Stimulated activated CD8-positive, alpha-beta memory T cell treated with anti-CD3 and anti-CD28 coated beads, Interleukin-7, amount 100 ng/mL, for 1 hour (primary cell): ENCODE data around the gene LHX2.

Experiments
- DNase-seq, 2 donors: peaks; one replicate each; pipeline ENCODE4 v3.0.0-alpha.2; 2020; ENCODE audit warnings: low read depth in 2 of 2

The LHX2 gene

DNA sequence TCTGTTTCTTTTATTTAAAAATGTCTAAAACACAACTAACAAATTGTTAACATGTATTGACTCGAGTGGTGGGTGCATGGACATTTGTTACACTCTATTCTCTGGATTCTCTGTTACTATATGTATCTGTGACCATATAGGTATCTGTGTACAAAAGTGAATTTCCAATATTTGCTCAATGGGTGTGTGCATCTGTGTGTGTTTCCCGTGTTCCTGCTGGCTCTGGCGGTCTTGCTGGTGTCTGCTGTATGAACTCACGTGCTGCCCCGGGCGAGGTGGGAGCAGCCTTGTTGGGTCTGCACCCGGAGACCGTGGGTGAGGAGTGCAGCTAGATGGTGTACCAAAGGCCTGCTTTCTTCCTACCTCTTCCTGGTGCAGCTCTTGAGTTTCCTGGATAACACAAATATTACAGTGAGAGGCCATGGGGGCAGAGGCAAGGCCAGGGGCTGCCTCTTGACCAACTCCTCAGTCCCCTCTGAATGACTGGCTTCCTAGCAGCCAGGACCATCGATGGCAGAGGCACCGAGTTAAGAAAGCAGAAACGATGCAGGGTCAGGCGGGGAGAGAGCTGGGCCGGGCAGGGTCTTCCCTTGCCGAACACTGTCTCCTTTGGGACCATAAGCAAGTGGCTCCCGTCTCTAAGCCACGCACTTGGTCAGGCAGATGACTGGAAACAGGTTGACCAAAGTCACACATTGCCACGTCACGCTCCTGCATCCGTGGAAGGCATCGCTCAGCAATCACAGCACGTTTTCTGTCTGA lies 49.5 kb downstream of the LHX2 start:
- DNase-seq = no peak

DNA sequence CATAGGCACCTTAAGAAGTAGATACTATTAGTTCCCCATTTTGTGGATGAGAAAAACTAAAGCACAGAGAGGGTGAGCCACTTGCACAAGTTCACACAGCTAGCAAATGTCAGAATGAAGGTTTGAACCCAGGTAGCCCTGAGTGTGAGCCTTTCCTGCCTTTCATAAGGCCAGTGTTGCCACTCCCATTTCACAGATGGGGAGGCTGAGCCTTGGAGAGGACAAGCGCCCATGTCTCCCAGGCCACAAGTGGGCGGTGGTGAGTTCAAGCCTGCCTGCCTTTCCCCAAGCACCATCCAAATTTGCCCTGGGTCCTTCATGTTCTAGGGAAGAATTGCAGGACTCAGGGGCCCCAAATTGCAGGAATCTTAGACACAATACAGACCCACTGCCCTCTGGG lies 50.6 kb downstream of the LHX2 start:
- DNase-seq = no peak

DNA sequence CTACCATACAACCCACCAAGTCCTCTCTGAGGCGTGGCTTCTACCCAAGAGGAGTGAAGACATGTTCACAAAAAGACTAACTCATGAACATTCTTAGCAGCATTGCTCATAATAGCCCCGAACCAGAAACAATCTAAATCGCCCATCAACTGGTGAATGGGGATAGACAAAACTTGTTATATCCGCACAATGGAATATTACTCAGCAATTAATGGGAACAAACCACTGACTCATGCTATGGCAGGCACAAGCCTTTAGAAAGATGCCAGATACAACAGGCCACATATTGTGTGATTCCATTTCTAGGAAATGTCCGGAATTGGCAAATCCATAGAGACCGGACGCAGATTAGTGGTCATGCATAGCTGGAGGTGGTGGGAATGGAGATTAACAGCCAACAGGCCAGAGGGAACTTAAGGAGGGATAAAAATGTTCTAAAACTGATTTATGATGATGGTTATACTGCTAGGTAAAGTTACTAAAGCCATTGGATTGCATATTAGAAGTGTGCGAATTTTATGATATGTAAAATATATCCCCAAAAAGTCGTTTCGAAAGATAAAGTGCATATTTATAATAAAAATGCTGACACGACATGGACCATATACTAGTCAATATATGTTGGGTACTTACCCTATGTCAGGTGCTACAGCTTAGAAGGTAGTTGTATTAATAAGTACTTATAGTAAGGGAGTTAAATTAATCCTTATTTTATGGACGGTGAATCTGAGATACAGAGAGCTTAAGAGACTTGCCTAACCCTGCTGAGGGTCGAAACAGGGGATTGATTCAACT lies 55.4 kb downstream of the LHX2 start:
- DNase-seq = no peak

DNA sequence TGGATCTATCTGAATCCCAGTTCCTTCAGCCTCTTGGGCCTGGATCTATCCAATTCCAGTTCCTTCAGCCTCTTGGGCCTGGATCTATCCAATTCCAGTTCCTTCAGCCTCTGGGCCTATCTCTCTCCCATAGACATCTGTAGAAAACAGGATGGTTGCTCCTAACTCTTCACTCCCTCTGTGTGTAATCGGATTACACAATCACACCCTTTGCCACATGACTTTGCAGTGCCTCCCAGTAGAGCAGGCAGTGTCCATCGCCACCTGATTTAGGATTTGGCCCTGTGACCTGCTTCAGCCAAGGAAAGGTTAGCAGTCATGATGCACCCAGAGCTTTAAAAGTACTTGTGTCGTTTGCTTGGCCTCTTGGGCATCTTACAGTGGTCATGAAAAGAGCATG lies 56.7 kb downstream of the LHX2 start:
- DNase-seq = no peak

DNA sequence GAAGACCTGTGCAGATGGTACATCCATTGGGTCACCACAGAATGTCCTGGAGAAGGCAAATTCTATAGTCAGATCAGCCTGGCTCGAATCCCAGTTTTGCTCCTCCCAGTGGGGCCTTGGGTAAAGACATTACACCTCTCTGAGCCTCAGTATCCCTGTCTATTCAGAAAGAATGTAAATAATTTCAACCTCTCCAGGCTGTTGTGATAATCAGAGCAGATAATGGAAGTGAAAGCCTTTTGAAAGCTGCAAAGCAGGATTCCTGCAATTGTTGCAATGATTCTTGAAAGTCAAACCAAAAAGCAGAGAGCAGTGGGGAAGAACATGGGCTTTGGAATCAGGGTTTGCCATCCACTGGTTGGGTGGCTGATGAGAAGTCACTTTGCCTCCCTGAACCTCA lies 63.2 kb downstream of the LHX2 start:
- no peak for DNase-seq

DNA sequence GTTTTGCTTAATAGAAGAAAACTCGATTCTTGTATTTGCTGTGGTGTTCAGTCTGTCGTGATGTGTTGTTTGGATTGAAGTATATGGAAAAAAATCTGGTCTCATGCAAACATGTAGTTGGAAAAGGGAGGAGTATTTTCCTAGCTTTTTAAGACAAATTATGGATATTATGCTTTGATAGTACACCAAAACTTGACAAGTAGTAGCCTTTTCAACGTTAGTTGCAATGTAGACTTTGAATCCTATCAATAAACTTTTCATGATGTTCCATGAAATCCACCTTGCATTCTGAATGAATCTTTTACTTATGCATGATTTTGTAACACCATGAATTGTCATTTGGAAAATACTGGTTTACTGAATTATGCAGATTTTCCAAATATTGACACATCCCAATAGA lies 64.2 kb downstream of the LHX2 start:
- DNase-seq = no peak

DNA sequence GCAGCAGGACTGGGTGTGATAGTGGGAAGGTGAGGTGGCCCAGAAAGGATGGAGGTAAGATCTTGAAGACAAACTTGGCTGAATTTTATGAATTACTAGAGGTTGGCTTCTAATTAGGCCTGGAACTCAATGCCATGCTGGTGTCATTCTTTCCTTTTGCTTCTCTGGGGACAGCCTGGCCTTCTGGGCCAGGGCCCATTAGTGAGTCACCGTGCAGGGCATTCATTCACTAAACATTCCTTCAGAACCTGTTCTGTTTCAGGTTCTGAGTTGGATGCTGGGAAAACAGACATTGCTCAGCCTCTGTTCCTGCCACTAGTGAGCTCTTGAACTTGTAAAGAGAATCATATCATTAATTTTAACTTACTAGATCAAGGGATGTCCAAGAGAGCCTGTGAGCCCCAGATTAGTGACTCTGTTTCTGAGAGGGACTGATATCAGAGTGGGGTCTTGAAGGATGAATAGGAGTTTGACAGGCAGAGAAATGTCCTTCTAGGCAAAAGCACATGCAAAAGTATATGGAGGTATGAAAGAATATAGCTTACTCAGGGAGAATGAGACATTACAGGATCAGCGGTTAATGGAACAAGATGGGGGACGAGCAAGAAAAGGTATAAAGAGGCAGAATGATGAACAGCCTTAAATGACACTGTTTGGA lies 66.5 kb downstream of the LHX2 start:
- no peak for DNase-seq

DNA sequence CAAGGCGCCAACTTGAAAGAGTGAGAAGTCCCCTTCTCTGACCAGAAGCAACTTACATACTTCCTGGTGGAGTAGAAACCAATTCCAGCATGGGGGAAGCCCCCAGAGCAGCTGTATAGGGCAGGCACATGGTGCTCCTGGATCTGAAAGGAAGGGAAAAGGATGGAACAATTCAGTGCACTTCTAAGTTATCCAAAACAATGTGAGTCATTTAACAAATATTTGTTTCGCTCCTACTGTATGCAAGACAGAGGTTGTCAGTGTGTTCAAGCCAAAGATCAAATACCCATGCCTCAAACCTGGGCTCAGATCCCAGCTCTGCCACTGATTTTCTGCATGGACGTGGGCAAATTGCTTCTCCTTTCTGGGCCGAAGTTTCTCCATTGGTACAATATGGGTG lies 67.1 kb downstream of the LHX2 start:
- DNase-seq = no peak

DNA sequence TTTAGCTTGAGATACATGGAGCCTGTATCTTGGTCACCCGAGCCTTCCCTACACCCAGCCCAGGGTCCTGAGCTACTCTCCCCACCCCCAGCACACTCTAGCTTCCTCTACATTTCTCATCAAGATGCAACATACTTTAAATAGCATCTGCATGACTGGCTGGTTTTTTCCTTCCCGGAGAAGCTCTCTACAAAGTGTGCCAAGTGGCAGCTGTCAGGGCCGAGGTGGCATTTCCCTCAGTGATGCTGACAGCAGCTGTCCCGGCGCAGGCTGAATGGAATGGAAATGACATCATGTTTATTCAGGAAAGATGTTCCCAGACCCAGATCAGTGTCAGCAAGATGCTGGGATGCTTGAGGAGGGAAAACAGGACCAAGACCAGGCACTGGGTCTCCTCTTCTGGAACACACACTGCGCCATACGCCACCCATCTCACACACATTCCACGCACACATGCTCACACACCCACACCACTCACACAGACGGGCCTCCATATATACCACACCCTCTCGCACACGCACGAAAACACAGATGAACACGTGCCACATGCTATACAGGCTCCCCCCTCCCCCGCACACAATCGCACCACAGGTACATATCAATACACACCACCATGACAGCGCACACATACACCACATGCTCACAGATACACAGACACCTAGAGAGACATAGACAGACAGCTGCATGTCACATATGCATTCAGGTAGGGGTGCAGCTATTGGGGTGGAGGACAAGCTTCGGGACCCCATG lies 67.8 kb downstream of the LHX2 start:
- DNase-seq = no peak

DNA sequence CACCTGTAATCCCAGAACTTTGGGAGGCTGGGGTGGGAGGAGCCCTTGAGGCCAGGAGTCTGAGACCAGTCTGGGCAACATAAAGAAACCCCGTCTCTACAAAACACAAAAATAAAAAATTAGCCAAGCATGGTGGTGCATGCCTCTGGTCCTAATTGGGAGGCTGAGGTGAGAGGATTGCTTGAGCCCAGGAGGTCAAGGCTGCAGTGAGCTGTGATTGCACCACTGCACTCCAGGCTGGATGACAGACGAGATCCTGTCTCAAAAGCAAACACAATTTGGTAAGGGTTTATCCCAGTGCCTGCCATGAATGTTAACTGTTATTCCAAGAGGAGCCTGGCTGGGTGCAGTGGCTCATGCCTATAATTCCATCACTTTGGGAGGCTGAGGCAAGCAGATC lies 71.1 kb downstream of the LHX2 start:
- no peak for DNase-seq
